ENCODE results near the gene SLC45A1.

GRCh38 chr1:8356256-8357209, 38.6 kb downstream of the SLC45A1 start:
- TF ChIP-seq CTCF (IDR thresholded peaks at IDR 0.05) (no peak), EZH2 (IDR thresholded peaks at IDR 0.05; ENCODE audit: borderline replicate concordance, insufficient read depth, low read depth, low read length, poor library complexity, severe bottlenecking) (no peak)
